ENCODE data around the gene PKD1L1. TPM values are rescaled to one million over a fixed set of nuclear protein-coding genes. Genes with fewer than 3 reads are reported as not detected.
"Not testable (repeated sequence)": the region's sequence is repeated elsewhere in the genome, so short reads cannot be mapped to it uniquely, and the experiment has no call there.

The PKD1L1 gene
- total RNA-seq, 1 donor from 2014 or later = 0.35 TPM

GRCh38 chr7:47794016-47794415, 154.2 kb downstream of the PKD1L1 start:
- DNase-seq (ENCODE audit: low read depth) = no peak

- DNase-seq (ENCODE audit: low read depth) = not testable (repeated sequence)
These were observed 155.1 kb downstream of the PKD1L1 start for GRCh38 chr7:47793186-47793585.

- peak; percentile 37 for DNase-seq (ENCODE audit: low read depth)
These were observed 155.6 kb downstream of the PKD1L1 start for GRCh38 chr7:47792521-47793121.

GRCh38 chr7:47791682-47792081, 156.6 kb downstream of the PKD1L1 start:
- DNase-seq (ENCODE audit: low read depth) = no peak

GRCh38 chr7:47788083-47788482, 160.2 kb downstream of the PKD1L1 start:
- DNase-seq (ENCODE audit: low read depth) = no peak

GRCh38 chr7:47787249-47788069, 160.8 kb downstream of the PKD1L1 start:
- no peak for DNase-seq (ENCODE audit: low read depth)

- peak; percentile 100 for DNase-seq (ENCODE audit: low read depth)
These were observed 161.6 kb downstream of the PKD1L1 start for GRCh38 chr7:47786557-47787248.

- DNase-seq (ENCODE audit: low read depth) = peak; percentile 28
These were observed 162.2 kb downstream of the PKD1L1 start for GRCh38 chr7:47785923-47786556.

- DNase-seq (ENCODE audit: low read depth) = peak; percentile 99
These were observed 164.6 kb downstream of the PKD1L1 start for GRCh38 chr7:47783456-47784223.

- DNase-seq (ENCODE audit: low read depth) = no peak
These were observed 165.5 kb downstream of the PKD1L1 start for GRCh38 chr7:47782792-47783191.

GRCh38 chr7:47782022-47782421, 166.2 kb downstream of the PKD1L1 start:
- DNase-seq (ENCODE audit: low read depth) = no peak

- DNase-seq (ENCODE audit: low read depth) = no peak
These were observed 167.7 kb downstream of the PKD1L1 start for GRCh38 chr7:47780555-47780954.

- no peak for DNase-seq (ENCODE audit: low read depth)
These were observed 168.9 kb downstream of the PKD1L1 start for GRCh38 chr7:47779341-47779771.

- peak; percentile 85 for DNase-seq (ENCODE audit: low read depth)
These were observed 170.1 kb downstream of the PKD1L1 start for GRCh38 chr7:47778153-47778661.

- no peak for DNase-seq (ENCODE audit: low read depth)
These were observed 170.6 kb downstream of the PKD1L1 start for GRCh38 chr7:47777531-47778152.

GRCh38 chr7:47776335-47776734, 171.9 kb downstream of the PKD1L1 start:
- DNase-seq (ENCODE audit: low read depth) = peak; percentile 36

GRCh38 chr7:47775238-47775637, 173.0 kb downstream of the PKD1L1 start:
- no peak for DNase-seq (ENCODE audit: low read depth)

GRCh38 chr7:47772492-47772891, 175.8 kb downstream of the PKD1L1 start:
- DNase-seq (ENCODE audit: low read depth) = no peak

- no peak for DNase-seq (ENCODE audit: low read depth)
These were observed 176.3 kb downstream of the PKD1L1 start for GRCh38 chr7:47771990-47772360.

- peak; percentile 30 for DNase-seq (ENCODE audit: low read depth)
These were observed 176.8 kb downstream of the PKD1L1 start for GRCh38 chr7:47771336-47771989.
